SK-N-SH (cell line): ENCODE results near the gene PDIA5.

Experiments used
- EP300 ChIP-seq, 2 experiments: IDR thresholded peaks; 2 replicates each; pipeline versions ENCODE4 v1.4.0 to v1.6.1; 2012; ENCODE audit warnings: borderline replicate concordance in 1 of 2, low read depth in 1 of 2, low read length in 1 of 2
- FOXJ3 ChIP-seq: sonication (generic); formaldehyde crosslinking; IDR thresholded peaks from 2 replicates; pipeline ENCODE4 v1.5.1; 2020; ENCODE audit warnings: mild to moderate bottlenecking, missing genetic modification reagents
- POLR2AphosphoS5 ChIP-seq: IDR thresholded peaks from 2 replicates; pipeline ENCODE4 v1.6.1; 2012; ENCODE audit warnings: low read depth, low read length
- RAD21 ChIP-seq: IDR thresholded peaks from 2 replicates; pipeline ENCODE4 v1.6.1; 2012; ENCODE audit warnings: mild to moderate bottlenecking, low read length
- RCOR1 ChIP-seq: fragments of 150-350 bp; IDR thresholded peaks from 2 replicates; pipeline ENCODE4 v1.6.1; 2017; ENCODE audit warnings: antibody characterized with exemption, low read length
- RFX5 ChIP-seq: IDR thresholded peaks from 2 replicates; pipeline ENCODE4 v1.6.1; 2012; ENCODE audit warnings: mild to moderate bottlenecking, improper control_type of control experiment, low read length
- SIN3A ChIP-seq: IDR thresholded peaks from 2 replicates; pipeline ENCODE4 v1.6.1; 2012; ENCODE audit warnings: low read depth, mild to moderate bottlenecking, low read length, moderate library complexity, borderline replicate concordance
- SMC3 ChIP-seq: IDR thresholded peaks from 2 replicates; pipeline ENCODE4 v1.6.1; 2012; ENCODE audit warnings: low read depth, low read length, improper control_type of control experiment
- TAF1 ChIP-seq: IDR thresholded peaks from 2 replicates; pipeline ENCODE4 v1.6.1; 2012; ENCODE audit warnings: low read depth, mild to moderate bottlenecking, low read length, moderate library complexity, borderline replicate concordance
- TCF12 ChIP-seq: IDR thresholded peaks from 2 replicates; pipeline ENCODE4 v1.4.0; 2012
- TF ChIP-seq, protein P1 (sequence below): IDR thresholded peaks from 2 replicates; pipeline ENCODE4 v1.6.1; 2012; ENCODE audit warnings: mild to moderate bottlenecking, low read depth, low read length, moderate library complexity
- TF ChIP-seq, protein P2 (sequence below): IDR thresholded peaks from 2 replicates; pipeline ENCODE4 v1.4.0; 2012; ENCODE audit warnings: low read depth, borderline replicate concordance
- TF ChIP-seq, protein P3 (sequence below): fragments of 200-600 bp; sonication (generic); IDR thresholded peaks from 2 replicates; pipeline ENCODE4 v1.6.1; 2017; ENCODE audit warnings: antibody characterized with exemption, mild to moderate bottlenecking, moderate library complexity

DNA sequence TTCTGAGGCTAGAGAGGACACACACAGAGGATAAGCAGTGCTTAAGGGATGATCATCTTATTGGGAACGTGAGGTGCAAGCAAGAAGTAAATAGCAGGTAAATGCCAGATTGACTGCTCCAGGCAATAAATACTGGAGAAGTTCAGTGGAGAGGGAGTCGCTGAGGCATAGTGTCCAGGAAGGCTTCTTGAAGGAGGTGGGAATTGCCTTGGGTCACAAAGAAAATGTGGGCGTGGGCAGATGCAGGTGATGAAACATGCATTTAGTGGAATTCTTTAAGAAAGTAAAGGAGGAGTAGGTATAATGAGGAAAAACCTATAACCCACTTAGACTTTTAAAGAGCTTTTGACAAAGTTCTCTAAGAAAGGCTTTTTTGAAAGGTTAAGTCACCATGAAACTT lies 31.8 kb upstream of the PDIA5 start:
- no peak for TF ChIP-seq EP300 (IDR thresholded peaks at IDR 0.05; ENCODE audit: borderline replicate concordance in 1 of 2, low read depth in 1 of 2, low read length in 1 of 2)
- no peak for TF ChIP-seq RAD21
- TF ChIP-seq RCOR1 = no peak
- TF ChIP-seq, protein P1, sequence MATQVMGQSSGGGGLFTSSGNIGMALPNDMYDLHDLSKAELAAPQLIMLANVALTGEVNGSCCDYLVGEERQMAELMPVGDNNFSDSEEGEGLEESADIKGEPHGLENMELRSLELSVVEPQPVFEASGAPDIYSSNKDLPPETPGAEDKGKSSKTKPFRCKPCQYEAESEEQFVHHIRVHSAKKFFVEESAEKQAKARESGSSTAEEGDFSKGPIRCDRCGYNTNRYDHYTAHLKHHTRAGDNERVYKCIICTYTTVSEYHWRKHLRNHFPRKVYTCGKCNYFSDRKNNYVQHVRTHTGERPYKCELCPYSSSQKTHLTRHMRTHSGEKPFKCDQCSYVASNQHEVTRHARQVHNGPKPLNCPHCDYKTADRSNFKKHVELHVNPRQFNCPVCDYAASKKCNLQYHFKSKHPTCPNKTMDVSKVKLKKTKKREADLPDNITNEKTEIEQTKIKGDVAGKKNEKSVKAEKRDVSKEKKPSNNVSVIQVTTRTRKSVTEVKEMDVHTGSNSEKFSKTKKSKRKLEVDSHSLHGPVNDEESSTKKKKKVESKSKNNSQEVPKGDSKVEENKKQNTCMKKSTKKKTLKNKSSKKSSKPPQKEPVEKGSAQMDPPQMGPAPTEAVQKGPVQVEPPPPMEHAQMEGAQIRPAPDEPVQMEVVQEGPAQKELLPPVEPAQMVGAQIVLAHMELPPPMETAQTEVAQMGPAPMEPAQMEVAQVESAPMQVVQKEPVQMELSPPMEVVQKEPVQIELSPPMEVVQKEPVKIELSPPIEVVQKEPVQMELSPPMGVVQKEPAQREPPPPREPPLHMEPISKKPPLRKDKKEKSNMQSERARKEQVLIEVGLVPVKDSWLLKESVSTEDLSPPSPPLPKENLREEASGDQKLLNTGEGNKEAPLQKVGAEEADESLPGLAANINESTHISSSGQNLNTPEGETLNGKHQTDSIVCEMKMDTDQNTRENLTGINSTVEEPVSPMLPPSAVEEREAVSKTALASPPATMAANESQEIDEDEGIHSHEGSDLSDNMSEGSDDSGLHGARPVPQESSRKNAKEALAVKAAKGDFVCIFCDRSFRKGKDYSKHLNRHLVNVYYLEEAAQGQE = no peak
- TF ChIP-seq SMC3 = no peak
- TF ChIP-seq, protein P2, sequence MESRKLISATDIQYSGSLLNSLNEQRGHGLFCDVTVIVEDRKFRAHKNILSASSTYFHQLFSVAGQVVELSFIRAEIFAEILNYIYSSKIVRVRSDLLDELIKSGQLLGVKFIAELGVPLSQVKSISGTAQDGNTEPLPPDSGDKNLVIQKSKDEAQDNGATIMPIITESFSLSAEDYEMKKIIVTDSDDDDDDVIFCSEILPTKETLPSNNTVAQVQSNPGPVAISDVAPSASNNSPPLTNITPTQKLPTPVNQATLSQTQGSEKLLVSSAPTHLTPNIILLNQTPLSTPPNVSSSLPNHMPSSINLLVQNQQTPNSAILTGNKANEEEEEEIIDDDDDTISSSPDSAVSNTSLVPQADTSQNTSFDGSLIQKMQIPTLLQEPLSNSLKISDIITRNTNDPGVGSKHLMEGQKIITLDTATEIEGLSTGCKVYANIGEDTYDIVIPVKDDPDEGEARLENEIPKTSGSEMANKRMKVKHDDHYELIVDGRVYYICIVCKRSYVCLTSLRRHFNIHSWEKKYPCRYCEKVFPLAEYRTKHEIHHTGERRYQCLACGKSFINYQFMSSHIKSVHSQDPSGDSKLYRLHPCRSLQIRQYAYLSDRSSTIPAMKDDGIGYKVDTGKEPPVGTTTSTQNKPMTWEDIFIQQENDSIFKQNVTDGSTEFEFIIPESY = no peak
- TF ChIP-seq, protein P3, sequence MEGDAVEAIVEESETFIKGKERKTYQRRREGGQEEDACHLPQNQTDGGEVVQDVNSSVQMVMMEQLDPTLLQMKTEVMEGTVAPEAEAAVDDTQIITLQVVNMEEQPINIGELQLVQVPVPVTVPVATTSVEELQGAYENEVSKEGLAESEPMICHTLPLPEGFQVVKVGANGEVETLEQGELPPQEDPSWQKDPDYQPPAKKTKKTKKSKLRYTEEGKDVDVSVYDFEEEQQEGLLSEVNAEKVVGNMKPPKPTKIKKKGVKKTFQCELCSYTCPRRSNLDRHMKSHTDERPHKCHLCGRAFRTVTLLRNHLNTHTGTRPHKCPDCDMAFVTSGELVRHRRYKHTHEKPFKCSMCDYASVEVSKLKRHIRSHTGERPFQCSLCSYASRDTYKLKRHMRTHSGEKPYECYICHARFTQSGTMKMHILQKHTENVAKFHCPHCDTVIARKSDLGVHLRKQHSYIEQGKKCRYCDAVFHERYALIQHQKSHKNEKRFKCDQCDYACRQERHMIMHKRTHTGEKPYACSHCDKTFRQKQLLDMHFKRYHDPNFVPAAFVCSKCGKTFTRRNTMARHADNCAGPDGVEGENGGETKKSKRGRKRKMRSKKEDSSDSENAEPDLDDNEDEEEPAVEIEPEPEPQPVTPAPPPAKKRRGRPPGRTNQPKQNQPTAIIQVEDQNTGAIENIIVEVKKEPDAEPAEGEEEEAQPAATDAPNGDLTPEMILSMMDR = no peak
- TF ChIP-seq TCF12 = no peak
- TF ChIP-seq TAF1 = no peak
- no peak for TF ChIP-seq FOXJ3 (CRISPR knock-in tag)
- TF ChIP-seq RFX5 = no peak
- TF ChIP-seq POLR2AphosphoS5 = no peak
- no peak for TF ChIP-seq SIN3A
